ENCODE measurements around the gene TEKT5. TPM values are rescaled to one million over a fixed set of nuclear protein-coding genes. Genes with fewer than 3 reads are reported as not detected.
"Not testable (repeated sequence)": the region's sequence is repeated elsewhere in the genome, so short reads cannot be mapped to it uniquely, and the experiment has no call there.

TEKT5 gene
- total and polyA plus RNA-seq, 2 donors (not counting 1 experiment from before 2014, with no cell fraction given): 0.06 TPM; not detected in 1

GRCh38 chr16:10624527-10624926 lies 70.2 kb downstream of the TEKT5 start:
- Histone ChIP-seq H3K36me3 (ENCODE audit: control insufficient read depth, insufficient read depth, low read length) (no peaks in the 10 kb centered on the region), H3K27ac (ENCODE audit: insufficient read depth, low read length) (no peak overlapping the region), H3K4me2 (ENCODE audit: extremely low read depth, insufficient read depth, low read length) (no peak overlapping the region), H4K20me1 (ENCODE audit: control insufficient read depth, extremely low read depth, insufficient read depth, low read length) (no peaks in the 10 kb centered on the region), H3K4me1 (ENCODE audit: control insufficient read depth, extremely low read depth, insufficient read depth, low read length) (no peaks in the 10 kb centered on the region), H3K9ac (ENCODE audit: insufficient read depth, low read length) (no peak overlapping the region), H3K79me2 (ENCODE audit: control insufficient read depth, insufficient read depth, low read length) (no peaks in the 10 kb centered on the region), H3K4me3 (replicated peaks in 1 of 4; ENCODE audit: control extremely low read depth in 1 of 4, insufficient read depth in 1 of 4, low read depth in 3 of 4, low read length in 4 of 4) (no peak overlapping the region), H2AFZ (ENCODE audit: low read length) (no peak overlapping the region), H3K27me3 (ENCODE audit: control insufficient read depth, insufficient read depth, low read length) (no peaks in the 10 kb centered on the region), H3K9me3 (ENCODE audit: control insufficient read depth, insufficient read depth, low read depth, low read length) (no peaks in the 10 kb centered on the region)
- DNase-seq (ENCODE audit: low read depth in 2 of 2): no peak
- no peak for TF ChIP-seq EZH2 (IDR thresholded peaks at IDR 0.05; ENCODE audit: low read length, missing control alignments)
- TF ChIP-seq CTCF (conservative IDR thresholded peaks at IDR 0.05 in 1 of 2, IDR thresholded peaks at IDR 0.05 in 1 of 2; ENCODE audit: low read depth in 1 of 2, low read length in 2 of 2): no peak

GRCh38 chr16:10623059-10623458 lies 71.7 kb downstream of the TEKT5 start:
- TF ChIP-seq EZH2 (IDR thresholded peaks at IDR 0.05; ENCODE audit: low read length, missing control alignments): no peak
- no peak for TF ChIP-seq CTCF (conservative IDR thresholded peaks at IDR 0.05 in 1 of 2, IDR thresholded peaks at IDR 0.05 in 1 of 2; ENCODE audit: low read depth in 1 of 2, low read length in 2 of 2)
- H3K9me3 ChIP-seq (ENCODE audit: control insufficient read depth, insufficient read depth, low read depth, low read length): no peaks in the 10 kb centered on the region
- no peaks in the 10 kb centered on the region for H3K27me3 ChIP-seq (ENCODE audit: control insufficient read depth, insufficient read depth, low read length)
- H4K20me1 ChIP-seq (ENCODE audit: control insufficient read depth, extremely low read depth, insufficient read depth, low read length): no peaks in the 10 kb centered on the region
- no peak overlapping the region for H3K4me3 ChIP-seq (replicated peaks in 1 of 4; ENCODE audit: control extremely low read depth in 1 of 4, insufficient read depth in 1 of 4, low read depth in 3 of 4, low read length in 4 of 4)
- H3K79me2 ChIP-seq (ENCODE audit: control insufficient read depth, insufficient read depth, low read length): no peaks in the 10 kb centered on the region
- no peaks in the 10 kb centered on the region for H3K4me1 ChIP-seq (ENCODE audit: control insufficient read depth, extremely low read depth, insufficient read depth, low read length)
- no peak overlapping the region for H3K4me2 ChIP-seq (ENCODE audit: extremely low read depth, insufficient read depth, low read length)
- H3K9ac ChIP-seq (ENCODE audit: insufficient read depth, low read length): no peak overlapping the region
- no peak for DNase-seq (ENCODE audit: low read depth in 2 of 2)
- H2AFZ ChIP-seq (ENCODE audit: low read length): no peak overlapping the region
- H3K36me3 ChIP-seq (ENCODE audit: control insufficient read depth, insufficient read depth, low read length): no peaks in the 10 kb centered on the region
- no peak overlapping the region for H3K27ac ChIP-seq (ENCODE audit: insufficient read depth, low read length)

- no peak for DNase-seq (ENCODE audit: low read depth in 2 of 2)
- no peak overlapping the region for H3K9ac ChIP-seq (ENCODE audit: insufficient read depth, low read length)
These were observed 72.5 kb downstream of the TEKT5 start for GRCh38 chr16:10622036-10622921.

GRCh38 chr16:10621216-10621949 lies 73.3 kb downstream of the TEKT5 start:
- not testable (repeated sequence) for H3K27ac ChIP-seq (ENCODE audit: insufficient read depth, low read length); H3K4me1 ChIP-seq (ENCODE audit: control insufficient read depth, extremely low read depth, insufficient read depth, low read length); H3K27me3 ChIP-seq (ENCODE audit: control insufficient read depth, insufficient read depth, low read length); H2AFZ ChIP-seq (ENCODE audit: low read length); H3K4me3 ChIP-seq (replicated peaks in 1 of 4; ENCODE audit: control extremely low read depth in 1 of 4, insufficient read depth in 1 of 4, low read depth in 3 of 4, low read length in 4 of 4); H3K4me2 ChIP-seq (ENCODE audit: extremely low read depth, insufficient read depth, low read length); H4K20me1 ChIP-seq (ENCODE audit: control insufficient read depth, extremely low read depth, insufficient read depth, low read length); DNase-seq (ENCODE audit: low read depth in 2 of 2); H3K9ac ChIP-seq (ENCODE audit: insufficient read depth, low read length); H3K36me3 ChIP-seq (ENCODE audit: control insufficient read depth, insufficient read depth, low read length); H3K9me3 ChIP-seq (ENCODE audit: control insufficient read depth, insufficient read depth, low read depth, low read length); H3K79me2 ChIP-seq (ENCODE audit: control insufficient read depth, insufficient read depth, low read length)

More at GRCh38 chr16:10622036-10622921, 72.5 kb downstream of the TEKT5 start:
- no peak overlapping the region for H3K27ac ChIP-seq (ENCODE audit: insufficient read depth, low read length)
- H3K4me3 ChIP-seq (replicated peaks in 1 of 4; ENCODE audit: control extremely low read depth in 1 of 4, insufficient read depth in 1 of 4, low read depth in 3 of 4, low read length in 4 of 4): no peak overlapping the region
- no peaks in the 10 kb centered on the region for H3K9me3 ChIP-seq (ENCODE audit: control insufficient read depth, insufficient read depth, low read depth, low read length)
- no peak overlapping the region for H3K4me2 ChIP-seq (ENCODE audit: extremely low read depth, insufficient read depth, low read length)
- H4K20me1 ChIP-seq (ENCODE audit: control insufficient read depth, extremely low read depth, insufficient read depth, low read length): no peaks in the 10 kb centered on the region
- no peaks in the 10 kb centered on the region for H3K4me1 ChIP-seq (ENCODE audit: control insufficient read depth, extremely low read depth, insufficient read depth, low read length)
- H3K36me3 ChIP-seq (ENCODE audit: control insufficient read depth, insufficient read depth, low read length): no peaks in the 10 kb centered on the region
- H2AFZ ChIP-seq (ENCODE audit: low read length): no peak overlapping the region
- no peaks in the 10 kb centered on the region for H3K27me3 ChIP-seq (ENCODE audit: control insufficient read depth, insufficient read depth, low read length)
- H3K79me2 ChIP-seq (ENCODE audit: control insufficient read depth, insufficient read depth, low read length): no peaks in the 10 kb centered on the region
- TF ChIP-seq EZH2 (IDR thresholded peaks at IDR 0.05; ENCODE audit: low read length, missing control alignments) (no peak), CTCF (conservative IDR thresholded peaks at IDR 0.05 in 1 of 2, IDR thresholded peaks at IDR 0.05 in 1 of 2; ENCODE audit: low read depth in 1 of 2, low read length in 2 of 2) (no peak)

Data from fibroblast of lung (primary cell).